Prostate gland (tissue), 2 donors: ENCODE results near the gene CSGALNACT2. TPM values are rescaled to one million over a fixed set of nuclear protein-coding genes. Genes with fewer than 3 reads are reported as not detected.

Source experiments
- DNase-seq: peaks from one replicate; pipeline ENCODE4 v3.0.0-alpha.2; 2019; ENCODE audit warnings: low spot score
- H3K27ac ChIP-seq, 2 donors: fragments of 200-600 bp; sonication (generic); 2 replicates each; pipeline ENCODE4 v1.5.1; 2017 to 2019
- H3K27me3 ChIP-seq: fragments of 200-600 bp; sonication (generic); replicated peaks from 2 replicates; pipeline ENCODE4 v1.5.1; 2019; ENCODE audit not compliant: insufficient read depth
- H3K36me3 ChIP-seq, 2 donors: fragments of 200-600 bp; sonication (generic); 1 replicate in 1 of 2; 2 replicates in 1 of 2; pipeline versions ENCODE4 v1.5.1 to v1.8.1; 2017 to 2019
- H3K4me1 ChIP-seq: fragments of 200-600 bp; sonication (generic); replicated peaks from 2 replicates; pipeline ENCODE4 v1.5.1; 2019
- H3K4me3 ChIP-seq, 2 donors: fragments of 200-600 bp; sonication (generic); 2 replicates each; pipeline ENCODE4 v1.5.1; 2017 to 2019
- H3K9me3 ChIP-seq: fragments of 200-600 bp; sonication (generic); 2 replicates; pipeline ENCODE4 v1.5.1; 2017
- CTCF ChIP-seq, 4 experiments: fragments of 200-600 bp in 2 of 4; fragments of 450-650 bp in 2 of 4; sonication (generic) in 2 of 4; IDR thresholded peaks; 1 replicate in 3 of 4; 2 replicates in 1 of 4; pipeline ENCODE4 v1.5.1; 2016 to 2019; ENCODE audit warnings: antibody characterized with exemption in 4 of 4, mild to moderate bottlenecking in 2 of 4, moderate library complexity in 2 of 4
- POLR2A ChIP-seq: fragments of 450-650 bp; IDR thresholded peaks from one replicate; pipeline ENCODE4 v1.6.1; 2016; ENCODE audit warnings: antibody characterized with exemption, mild to moderate bottlenecking
- POLR2AphosphoS5 ChIP-seq: sonication (generic); formaldehyde crosslinking; IDR thresholded peaks from one replicate; pipeline ENCODE4 v1.6.1; 2017; ENCODE audit warnings: antibody characterized with exemption
- WGBS: methylation state at CpG from one replicate; pipeline ENCODE4 v1.1.5; 2018; 5-methylcytosine and 5-hydroxymethylcytosine counted together
- intact Hi-C: fragments of 100-400 bp; cut with DNase I; formaldehyde crosslinking; loops from one replicate; pipeline ENCODE4 v1.14.2; 2022
- total RNA-seq, 2 donors: library from RNA; depleted of rRNA; stranded (reverse); fragments of >200 nt; gene quantifications; one replicate each; pipeline ENCODE4 v1.1.0, GENCODE V29; 2016

Gene CSGALNACT2
- total RNA-seq, 2 donors from 2014 or later: 10.0 to 15.9 TPM

GRCh38 chr10:43194266-43194665 lies 56.0 kb downstream of the CSGALNACT2 start:
- H3K4me1 ChIP-seq: peaks cover 10% of the 10 kb centered on the region
- H3K27ac ChIP-seq: peak overlapping the region; percentile 49 to 89
- no peaks in the 10 kb centered on the region for H3K36me3 ChIP-seq
- intact Hi-C loops: no loop called here
- H3K9me3 ChIP-seq: no peaks in the 10 kb centered on the region
- H3K4me3 ChIP-seq: no peak overlapping the region
- no peak for TF ChIP-seq POLR2AphosphoS5
- no peak for TF ChIP-seq POLR2A
- no peak for TF ChIP-seq CTCF (IDR thresholded peaks at IDR 0.05)
- 45% methylated on average over 4 of the region's 4 CpGs for WGBS
- H3K27me3 ChIP-seq: no peaks in the 10 kb centered on the region
- no peak for DNase-seq

- H3K9me3 ChIP-seq: no peaks in the 10 kb centered on the region
- no peaks in the 10 kb centered on the region for H3K27me3 ChIP-seq
- peak; percentile 70 for DNase-seq
- TF ChIP-seq CTCF (IDR thresholded peaks at IDR 0.05): no peak
- TF ChIP-seq POLR2AphosphoS5: no peak
- no peak for TF ChIP-seq POLR2A
- H3K4me1 ChIP-seq: peaks cover 10% of the 10 kb centered on the region
- H3K27ac ChIP-seq: peak overlapping the region; percentile 49 to 89
- H3K4me3 ChIP-seq: no peak overlapping the region
- intact Hi-C loops: no loop called here
- no peaks in the 10 kb centered on the region for H3K36me3 ChIP-seq
- WGBS: 86% methylated on average over 9 of the region's 9 CpGs
These were observed 56.6 kb downstream of the CSGALNACT2 start for GRCh38 chr10:43194859-43195258.

- WGBS: 92% methylated on average over 12 of the region's 12 CpGs
- Histone ChIP-seq H3K4me1 (peaks cover 10% of the 10 kb centered on the region), H3K9me3 (no peaks in the 10 kb centered on the region), H3K4me3 (no peak overlapping the region), H3K27me3 (no peaks in the 10 kb centered on the region), H3K27ac (peak overlapping the region in 1 of 2 donors; percentile 89), H3K36me3 (no peaks in the 10 kb centered on the region)
- TF ChIP-seq CTCF (IDR thresholded peaks at IDR 0.05) (no peak), POLR2AphosphoS5 (no peak), POLR2A (no peak)
- intact Hi-C loops: no loop called here
- DNase-seq: no peak
These were observed 57.3 kb downstream of the CSGALNACT2 start for GRCh38 chr10:43195557-43195956.

GRCh38 chr10:43196131-43196980 lies 58.1 kb downstream of the CSGALNACT2 start:
- Histone ChIP-seq H3K4me3 (no peak overlapping the region), H3K4me1 (peaks cover 10% of the 10 kb centered on the region), H3K27me3 (no peaks in the 10 kb centered on the region), H3K27ac (peak overlapping the region in 1 of 2 donors; percentile 89), H3K36me3 (no peaks in the 10 kb centered on the region), H3K9me3 (no peaks in the 10 kb centered on the region)
- 92% methylated on average over 20 of the region's 20 CpGs for WGBS
- DNase-seq: no peak
- TF ChIP-seq POLR2A (no peak), CTCF (IDR thresholded peaks at IDR 0.05) (no peak), POLR2AphosphoS5 (no peak)
- intact Hi-C loops: no loop called here
